Subcutaneous adipose tissue (tissue), 4 donors: Measurements from ENCODE around the gene LRCOL1. TPM values are rescaled to one million over a fixed set of nuclear protein-coding genes. Genes with fewer than 3 reads are reported as not detected.

Experiments
- CTCF ChIP-seq: fragments of 450-650 bp; IDR thresholded peaks from one replicate; pipeline ENCODE4 v1.5.1; 2016; ENCODE audit warnings: low read depth, mild to moderate bottlenecking, control low read depth, antibody characterized with exemption, moderate library complexity
- total RNA-seq, 4 donors: library from RNA; depleted of rRNA; stranded (reverse); fragments of >200 nt; gene quantifications; one replicate each; pipeline ENCODE4 v1.1.0, GENCODE V29; 2016

The LRCOL1 gene
- total RNA-seq, 4 donors from 2014 or later: 2.1 TPM; not detected in 3

GRCh38 chr12:132617135-132617701, 6.8 kb upstream of the LRCOL1 start:
- no peak for TF ChIP-seq CTCF

GRCh38 chr12:132615579-132616038, 5.2 kb upstream of the LRCOL1 start:
- TF ChIP-seq CTCF: no peak

GRCh38 chr12:132614861-132615578, 4.6 kb upstream of the LRCOL1 start:
- TF ChIP-seq CTCF: no peak

GRCh38 chr12:132614029-132614428, 3.6 kb upstream of the LRCOL1 start:
- TF ChIP-seq CTCF: no peak

- TF ChIP-seq CTCF: no peak
Measured at GRCh38 chr12:132611620-132612019, 1.2 kb upstream of the LRCOL1 start.

- no peak for TF ChIP-seq CTCF
Measured at GRCh38 chr12:132610866-132611602, 652 bp upstream of the LRCOL1 start.
